Thoracic aorta (tissue), 2 donors: ENCODE results near the gene TXLNA. TPM values are rescaled to one million over a fixed set of nuclear protein-coding genes. Genes with fewer than 3 reads are reported as not detected.
"Not testable (repeated sequence)": the region's sequence is repeated elsewhere in the genome, so short reads cannot be mapped to it uniquely, and the experiment has no call there.

Source experiments
- ATAC-seq: fragments of 150-250 bp; one replicate; pipeline ENCODE4 v1.8.0; 2017; ENCODE audit warnings: low read depth; ENCODE audit not compliant: insufficient number of reproducible peaks, low FRiP score
- DNase-seq: peaks from one replicate; pipeline ENCODE4 v3.0.0-alpha.2; 2020; ENCODE audit warnings: low spot score
- H3K27ac ChIP-seq, 2 donors: fragments of 200-600 bp; sonication (generic); 1 replicate in 1 of 2; 2 replicates in 1 of 2; pipeline ENCODE4 v1.5.1; 2016; ENCODE audit warnings: mild to moderate bottlenecking in 2 of 2, moderate library complexity in 2 of 2
- H3K27me3 ChIP-seq: fragments of 200-600 bp; sonication (generic); replicated peaks from 2 replicates; pipeline ENCODE4 v1.6.0; 2016; ENCODE audit warnings: mild to moderate bottlenecking; ENCODE audit not compliant: insufficient read depth
- H3K36me3 ChIP-seq: fragments of 200-600 bp; sonication (generic); one replicate; pipeline ENCODE4 v1.5.1; 2016
- H3K4me1 ChIP-seq, 2 donors: fragments of 200-600 bp; sonication (generic); 1 replicate in 1 of 2; 2 replicates in 1 of 2; pipeline versions ENCODE4 v1.5.1 to v1.6.0; 2016; ENCODE audit warnings: low read depth in 2 of 2, mild to moderate bottlenecking in 1 of 2; ENCODE audit not compliant: control insufficient read depth in 1 of 2
- H3K4me3 ChIP-seq: fragments of 200-600 bp; sonication (generic); 2 replicates; pipeline ENCODE4 v1.5.1; 2016; ENCODE audit warnings: mild to moderate bottlenecking
- H3K9me3 ChIP-seq: fragments of 200-600 bp; sonication (generic); 2 replicates; pipeline ENCODE4 v1.5.1; 2016
- total RNA-seq, 2 donors: library from RNA; depleted of rRNA; stranded (reverse); fragments of >200 nt; gene quantifications; one replicate each; pipeline versions ENCODE4 v1.1.0 to v1.2.3, GENCODE V29; 2016
- TF ChIP-seq, protein P1 (sequence below): fragments of 200-600 bp; sonication (generic); IDR thresholded peaks from one replicate; pipeline ENCODE4 v1.5.1; 2019; ENCODE audit warnings: antibody characterized with exemption

Gene TXLNA
- total RNA-seq, 2 donors from 2014 or later, result 57.5 to 89.5 TPM

DNA sequence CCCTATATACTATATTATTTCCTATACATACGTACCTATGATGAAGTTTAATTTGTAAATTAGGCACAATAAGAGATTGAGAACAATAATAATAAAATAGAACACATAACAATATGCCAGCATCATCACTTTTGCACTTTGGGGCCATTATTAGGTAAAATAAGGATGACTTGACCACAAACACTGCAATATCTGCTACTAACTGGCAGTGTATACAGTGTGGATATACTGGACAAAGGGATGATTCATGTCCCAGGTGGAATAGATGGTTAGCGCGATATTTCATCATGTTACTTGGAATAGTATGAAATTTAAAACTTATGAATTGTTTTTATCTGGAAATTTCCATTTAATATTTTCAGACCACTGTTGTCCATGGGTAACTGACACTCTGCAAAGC is 35.4 kb upstream of the TXLNA start:
- DNase-seq, result no peak
- no peaks in the 10 kb centered on the region for H3K27me3 ChIP-seq
- H3K36me3 ChIP-seq, result no peaks in the 10 kb centered on the region
- no peaks in the 10 kb centered on the region for H3K9me3 ChIP-seq
- peaks cover 0 to 13% of the 10 kb centered on the region in 2 donors for H3K4me1 ChIP-seq
- H3K27ac ChIP-seq, result no peak overlapping the region
- ATAC-seq, result no peak
- TF ChIP-seq, protein P1, sequence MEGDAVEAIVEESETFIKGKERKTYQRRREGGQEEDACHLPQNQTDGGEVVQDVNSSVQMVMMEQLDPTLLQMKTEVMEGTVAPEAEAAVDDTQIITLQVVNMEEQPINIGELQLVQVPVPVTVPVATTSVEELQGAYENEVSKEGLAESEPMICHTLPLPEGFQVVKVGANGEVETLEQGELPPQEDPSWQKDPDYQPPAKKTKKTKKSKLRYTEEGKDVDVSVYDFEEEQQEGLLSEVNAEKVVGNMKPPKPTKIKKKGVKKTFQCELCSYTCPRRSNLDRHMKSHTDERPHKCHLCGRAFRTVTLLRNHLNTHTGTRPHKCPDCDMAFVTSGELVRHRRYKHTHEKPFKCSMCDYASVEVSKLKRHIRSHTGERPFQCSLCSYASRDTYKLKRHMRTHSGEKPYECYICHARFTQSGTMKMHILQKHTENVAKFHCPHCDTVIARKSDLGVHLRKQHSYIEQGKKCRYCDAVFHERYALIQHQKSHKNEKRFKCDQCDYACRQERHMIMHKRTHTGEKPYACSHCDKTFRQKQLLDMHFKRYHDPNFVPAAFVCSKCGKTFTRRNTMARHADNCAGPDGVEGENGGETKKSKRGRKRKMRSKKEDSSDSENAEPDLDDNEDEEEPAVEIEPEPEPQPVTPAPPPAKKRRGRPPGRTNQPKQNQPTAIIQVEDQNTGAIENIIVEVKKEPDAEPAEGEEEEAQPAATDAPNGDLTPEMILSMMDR, result no peak
- no peak overlapping the region for H3K4me3 ChIP-seq

DNA sequence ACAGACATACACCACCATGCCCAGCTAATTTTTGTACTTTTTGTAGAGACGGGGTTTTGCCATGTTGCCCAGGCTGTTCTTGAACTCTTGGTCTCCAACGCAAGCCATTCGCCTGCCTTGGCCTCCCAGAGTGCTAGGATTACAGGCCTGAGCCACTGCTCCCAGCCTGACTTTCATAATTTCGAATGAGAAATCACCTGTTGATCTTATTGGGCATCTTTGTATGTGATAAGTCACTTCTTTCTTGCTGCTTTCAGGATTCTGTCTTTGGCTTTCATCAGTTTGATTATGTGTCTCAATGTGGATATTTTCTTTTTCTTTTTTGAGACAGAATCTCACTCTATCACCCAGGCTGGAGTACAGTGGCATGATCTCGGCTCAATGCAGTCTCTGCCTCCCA is 31.7 kb upstream of the TXLNA start:
- not testable (repeated sequence) for H3K9me3 ChIP-seq, H3K27me3 ChIP-seq, H3K4me1 ChIP-seq, H3K27ac ChIP-seq, DNase-seq, H3K36me3 ChIP-seq, H3K4me3 ChIP-seq, ATAC-seq

DNA sequence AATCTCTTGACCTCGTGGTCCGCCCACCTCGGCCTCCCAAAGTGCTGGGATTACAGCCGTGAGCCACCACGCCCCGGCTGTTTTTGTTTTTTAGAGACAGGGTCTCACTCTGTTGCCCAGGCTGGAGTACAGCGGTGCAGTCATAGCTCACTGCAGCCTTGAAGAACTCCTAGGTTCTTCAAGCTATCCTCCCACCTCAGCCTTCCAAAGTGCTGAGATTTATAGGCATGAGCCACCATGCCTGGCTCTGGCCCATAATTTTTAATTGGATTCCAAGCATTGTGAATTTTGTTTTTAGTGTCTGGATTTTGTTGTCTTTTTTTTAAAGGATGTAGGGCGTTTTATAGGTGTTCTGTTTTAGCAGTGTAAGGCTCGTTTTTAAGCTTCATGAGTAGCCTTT is 28.6 kb upstream of the TXLNA start:
- ATAC-seq, result no peak
- no peak for DNase-seq
- H3K27ac ChIP-seq, result no peak overlapping the region

DNA sequence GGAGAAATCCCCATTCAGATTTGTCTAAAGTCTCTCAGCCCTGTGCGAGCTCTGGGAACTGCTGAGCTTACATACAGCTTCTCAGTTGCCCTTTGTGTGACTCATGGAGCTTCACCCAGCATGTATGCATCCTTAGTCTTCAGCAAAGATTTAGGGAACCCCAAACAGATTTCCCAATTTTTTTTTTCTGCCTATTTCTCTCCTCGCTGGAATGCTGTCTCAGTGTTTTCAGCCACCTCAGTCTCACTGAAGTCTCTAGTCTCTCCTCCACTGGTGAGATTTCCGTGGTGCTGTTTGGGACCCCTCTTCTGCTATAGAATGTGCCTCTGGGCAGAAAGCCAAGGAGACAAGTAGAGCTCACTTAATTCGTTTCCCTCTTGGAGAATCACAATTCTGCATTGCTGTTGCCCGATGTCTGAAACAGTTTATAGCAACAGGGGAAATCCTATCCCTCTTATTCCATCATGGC is 28.1 kb upstream of the TXLNA start:
- Histone ChIP-seq H3K36me3 (peaks cover 7% of the 10 kb centered on the region), H3K27ac (no peak overlapping the region), H3K4me1 (peaks cover 0 to 5% of the 10 kb centered on the region in 2 donors), H3K27me3 (no peaks in the 10 kb centered on the region), H3K4me3 (no peak overlapping the region), H3K9me3 (no peaks in the 10 kb centered on the region)
- DNase-seq, result no peak
- TF ChIP-seq, protein P1, result no peak
- ATAC-seq, result no peak

More for the DNA sequence above, 28.6 kb upstream of the TXLNA start:
- Histone ChIP-seq H3K9me3 (no peaks in the 10 kb centered on the region), H3K27me3 (no peaks in the 10 kb centered on the region), H3K4me3 (no peak overlapping the region), H3K36me3 (peaks cover 4% of the 10 kb centered on the region), H3K4me1 (peaks cover 0 to 5% of the 10 kb centered on the region in 2 donors)
- TF ChIP-seq, protein P1, result no peak

DNA sequence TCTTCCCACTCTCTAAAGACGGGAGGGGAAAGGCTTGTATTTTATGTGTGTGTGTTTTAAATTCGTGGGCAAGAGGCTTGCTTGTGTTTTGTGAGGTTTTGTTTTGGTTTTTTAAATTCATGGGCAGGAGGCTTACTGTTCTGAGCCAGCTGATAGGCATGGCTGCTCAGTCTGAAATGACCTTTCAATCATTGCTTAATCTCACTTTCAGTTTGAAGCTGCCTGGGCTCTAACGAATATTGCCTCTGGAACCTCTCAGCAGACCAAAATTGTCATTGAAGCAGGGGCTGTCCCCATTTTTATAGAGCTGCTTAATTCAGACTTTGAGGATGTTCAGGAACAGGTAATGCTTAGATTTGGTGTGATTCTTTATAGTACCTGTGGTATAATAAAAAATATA is 20.3 kb upstream of the TXLNA start:
- H3K9me3 ChIP-seq, result no peaks in the 10 kb centered on the region
- H3K36me3 ChIP-seq, result peaks cover 73% of the 10 kb centered on the region
- no peak overlapping the region for H3K27ac ChIP-seq

More for the DNA sequence above, 20.3 kb upstream of the TXLNA start:
- TF ChIP-seq, protein P1, result no peak
- ATAC-seq, result no peak
- H3K4me3 ChIP-seq, result no peak overlapping the region
- no peaks in the 10 kb centered on the region for H3K4me1 ChIP-seq
- DNase-seq, result no peak
- no peaks in the 10 kb centered on the region for H3K27me3 ChIP-seq
